IMR-90 (cell line): ENCODE results near the gene ERVH48-1. TPM values are rescaled to one million over a fixed set of nuclear protein-coding genes. Genes with fewer than 3 reads are reported as not detected.

ENCODE experiments used
- ATAC-seq: fragments of 200-7000 bp; cut with Tn5 transposase; 2 replicates; pipeline ENCODE4 v1.9.1; 2020; ENCODE audit warnings: low read depth, mild to moderate bottlenecking, moderate library complexity
- BruUV-seq: library from RNA; stranded (reverse); fragments of 400-500 nt; replicated peaks from 2 replicates; lab custom pipeline; 2021; lab: Mats Ljungman, UMichigan
- CTCF ChIA-PET: fragments of 300-600 bp; formaldehyde crosslinking; extraction: SDS; loops from one replicate; lab custom pipeline; 2021; ENCODE audit warnings: antibody characterized with exemption; lab: Yijun Ruan, JAX
- POLR2A ChIA-PET: fragments of 300-600 bp; sonication (Branson Sonifier 250); formaldehyde crosslinking; loops from one replicate; lab custom pipeline; 2022; ENCODE audit warnings: antibody characterized with exemption; ENCODE audit not compliant: unreplicated experiment; lab: Charles Lee
- DNase-seq: peaks from one replicate; pipeline ENCODE4 v3.0.0; 2013
- H2AFZ ChIP-seq: replicated peaks from 2 replicates; pipeline ENCODE3; 2013; ENCODE audit warnings: low read length, mild to moderate bottlenecking; ENCODE audit not compliant: poor library complexity
- H2AK5ac ChIP-seq: 2 replicates; pipeline ENCODE4 v1.6.1; 2013; ENCODE audit warnings: low read depth, low read length, inconsistent platforms
- H2AK9ac ChIP-seq: replicated peaks from 2 replicates; pipeline ENCODE3; 2013; ENCODE audit warnings: mild to moderate bottlenecking, low read depth, low read length, moderate library complexity; ENCODE audit not compliant: poor library complexity
- H2BK120ac ChIP-seq: 2 replicates; pipeline ENCODE4 v1.6.1; 2013; ENCODE audit warnings: low read depth, low read length, inconsistent platforms
- H2BK15ac ChIP-seq: 3 replicates; pipeline ENCODE4 v1.6.1; 2013; ENCODE audit warnings: low read depth, low read length, inconsistent platforms
- H2BK20ac ChIP-seq: 2 replicates; pipeline ENCODE4 v1.6.1; 2013; ENCODE audit warnings: low read depth, mild to moderate bottlenecking, inconsistent platforms, low read length, moderate library complexity
- H2BK5ac ChIP-seq: 2 replicates; pipeline ENCODE4 v1.6.1; 2013; ENCODE audit warnings: mild to moderate bottlenecking, low read depth, low read length, inconsistent platforms; ENCODE audit not compliant: poor library complexity, severe bottlenecking
- H3K14ac ChIP-seq: replicated peaks from 2 replicates; pipeline ENCODE4 v1.6.1; 2013; ENCODE audit warnings: low read depth, low read length, inconsistent platforms
- H3K18ac ChIP-seq: 2 replicates; pipeline ENCODE4 v1.6.1; 2013; ENCODE audit warnings: low read depth, low read length, control low read depth
- H3K23ac ChIP-seq: 2 replicates; pipeline ENCODE4 v1.6.1; 2013; ENCODE audit warnings: low read depth, low read length, inconsistent platforms
- H3K27ac ChIP-seq: 2 replicates; pipeline ENCODE4 v1.5.1; 2013; ENCODE audit warnings: mild to moderate bottlenecking, control low read depth, low read length; ENCODE audit not compliant: insufficient read depth
- H3K27me3 ChIP-seq: 2 replicates; pipeline ENCODE4 v1.6.1; 2013; ENCODE audit warnings: low read length; ENCODE audit not compliant: control insufficient read depth, insufficient read depth
- H3K36me3 ChIP-seq: 2 replicates; pipeline ENCODE4 v1.6.1; 2013; ENCODE audit warnings: low read length, mixed read lengths; ENCODE audit not compliant: control insufficient read depth, insufficient read depth
- H3K4ac ChIP-seq: 2 replicates; pipeline ENCODE4 v1.6.1; 2013; ENCODE audit warnings: low read depth, low read length, inconsistent platforms
- H3K4me1 ChIP-seq: 2 replicates; pipeline ENCODE4 v1.6.1; 2013; ENCODE audit warnings: low read length, mixed read lengths; ENCODE audit not compliant: control insufficient read depth, insufficient read depth
- H3K4me2 ChIP-seq: 2 replicates; pipeline ENCODE4 v1.6.1; 2013; ENCODE audit warnings: low read depth, mild to moderate bottlenecking, control low read depth, low read length, moderate library complexity
- H3K4me3 ChIP-seq: 2 replicates; pipeline ENCODE4 v1.5.1; 2013; ENCODE audit warnings: low read depth, mild to moderate bottlenecking, control low read depth, low read length, moderate library complexity; ENCODE audit not compliant: insufficient read depth
- H3K56ac ChIP-seq: 2 replicates; pipeline ENCODE4 v1.6.1; 2013; ENCODE audit warnings: low read length, inconsistent platforms; ENCODE audit not compliant: insufficient read depth; ENCODE audit errors: extremely low read depth
- H3K79me1 ChIP-seq, 2 experiments: 2 replicates each; pipeline ENCODE4 v1.6.1; 2013; ENCODE audit warnings: low read length in 2 of 2, inconsistent platforms in 1 of 2, low read depth in 1 of 2
- H3K9ac ChIP-seq: 2 replicates; pipeline ENCODE4 v1.6.1; 2013; ENCODE audit warnings: low read depth, low read length, control low read depth
- H3K9me1 ChIP-seq: 2 replicates; pipeline ENCODE4 v1.6.1; 2013; ENCODE audit warnings: low read length, inconsistent platforms; ENCODE audit not compliant: insufficient read depth
- H3K9me3 ChIP-seq: 2 replicates; pipeline ENCODE4 v1.6.1; 2013; ENCODE audit warnings: low read length; ENCODE audit not compliant: control insufficient read depth, insufficient read depth
- H4K20me1 ChIP-seq: 2 replicates; pipeline ENCODE4 v1.6.1; 2013; ENCODE audit warnings: low read length, inconsistent platforms; ENCODE audit not compliant: insufficient read depth
- H4K5ac ChIP-seq: 2 replicates; pipeline ENCODE4 v1.6.1; 2013; ENCODE audit warnings: mild to moderate bottlenecking, low read depth, low read length, control low read depth
- H4K8ac ChIP-seq, 2 experiments: 2 replicates each; pipeline ENCODE4 v1.6.1; 2013; ENCODE audit warnings: low read depth in 2 of 2, low read length in 2 of 2, control low read depth in 1 of 2, inconsistent platforms in 1 of 2
- H4K91ac ChIP-seq: 2 replicates; pipeline ENCODE4 v1.6.1; 2013; ENCODE audit warnings: low read depth, low read length, inconsistent platforms; ENCODE audit not compliant: insufficient read depth
- BHLHE40 ChIP-seq: fragments of 150-350 bp; IDR thresholded peaks from 2 replicates; pipeline ENCODE4 v1.6.1; 2016; ENCODE audit warnings: mild to moderate bottlenecking, low read depth, low read length
- FOS ChIP-seq: fragments of 150-350 bp; IDR thresholded peaks from 2 replicates; pipeline ENCODE4 v1.6.1; 2016; ENCODE audit warnings: low read depth, low read length
- MAFK ChIP-seq: IDR thresholded peaks from 2 replicates; pipeline ENCODE4 v1.6.1; 2012; ENCODE audit warnings: low read depth, low read length, improper control_type of control experiment
- MAZ ChIP-seq: IDR thresholded peaks from 2 replicates; pipeline ENCODE4 v1.6.1; 2012; ENCODE audit warnings: low read depth, mild to moderate bottlenecking, low read length, improper control_type of control experiment, moderate library complexity, borderline replicate concordance
- MXI1 ChIP-seq: IDR thresholded peaks from 2 replicates; pipeline ENCODE4 v1.6.1; 2012; ENCODE audit warnings: low read depth, mild to moderate bottlenecking, low read length, moderate library complexity, borderline replicate concordance
- NFE2L2 ChIP-seq: fragments of 150-350 bp; IDR thresholded peaks from 2 replicates; pipeline ENCODE4 v1.6.1; 2016; ENCODE audit warnings: low read depth, mild to moderate bottlenecking, low read length
- POLR2A ChIP-seq: IDR thresholded peaks from 2 replicates; pipeline ENCODE4 v1.6.1; 2012; ENCODE audit warnings: mild to moderate bottlenecking, low read depth, low read length
- RAD21 ChIP-seq: IDR thresholded peaks from 2 replicates; pipeline ENCODE4 v1.6.1; 2012; ENCODE audit warnings: low read length, improper control_type of control experiment
- RCOR1 ChIP-seq: IDR thresholded peaks from 2 replicates; pipeline ENCODE4 v1.6.1; 2012; ENCODE audit warnings: mild to moderate bottlenecking, low read length, improper control_type of control experiment; ENCODE audit not compliant: insufficient replicate concordance
- SMC3 ChIP-seq: fragments of 150-350 bp; IDR thresholded peaks from 2 replicates; pipeline ENCODE4 v1.6.1; 2016; ENCODE audit warnings: low read depth, mild to moderate bottlenecking, antibody characterized with exemption, low read length, moderate library complexity
- whole genome bisulfite sequencing, 2 experiments: methylation state at CpG; one replicate each; pipeline versions ENCODE4 v1.1.5 to v1.1.7; 2013; ENCODE audit warnings: missing lambda C conversion rate in 2 of 2; ENCODE audit not compliant: insufficient read length in 1 of 2; ENCODE audit errors: extremely low coverage in 2 of 2; 5-methylcytosine and 5-hydroxymethylcytosine counted together
- dilution Hi-C: fragments of 300-500 bp; cut with HindIII; formaldehyde crosslinking; loops from one replicate; pipeline ENCODE4 v1.14.3; 2018; ENCODE audit warnings: low sequenced_read_pairs; ENCODE audit not compliant: unreplicated experiment
- in situ Hi-C: fragments of 300-500 bp; cut with MboI; formaldehyde crosslinking; loops from 3 replicates; pipeline ENCODE4 v1.14.3; 2019; ENCODE audit warnings: low sequenced_read_pairs, inconsistent platforms, mixed read lengths
- intact Hi-C: fragments of 100-400 bp; cut with micrococcal nuclease; formaldehyde crosslinking; loops from 2 replicates; pipeline ENCODE4 v1.10.0; 2022
- polyA plus RNA-seq, 3 experiments: library from polyadenylated mRNA; depleted of rRNA; stranded (reverse); fragments of >200 nt; gene quantifications; 2 replicates each; pipeline ENCODE4 v1.2.3, GENCODE V29; 2012; ENCODE audit warnings: low replicate concordance in 1 of 3
- total RNA-seq: library from RNA; depleted of rRNA; stranded (reverse); fragments of >200 nt; gene quantifications from 2 replicates; pipeline ENCODE4 v1.2.3, GENCODE V29; 2012
- TF ChIP-seq, protein P1 (sequence below): fragments of 150-350 bp; IDR thresholded peaks from 2 replicates; pipeline ENCODE4 v1.6.1; 2017; ENCODE audit warnings: mild to moderate bottlenecking, antibody characterized with exemption, low read length, low read depth
- TF ChIP-seq, protein P2 (sequence below): fragments of 150-350 bp; IDR thresholded peaks from 2 replicates; pipeline ENCODE4 v1.6.1; 2016; ENCODE audit warnings: low read depth, mild to moderate bottlenecking, low read length, moderate library complexity, borderline replicate concordance

Gene ERVH48-1
- total and polyA plus RNA-seq, 2 of the 4 experiments (the other 2 are of a cell fraction): under 0.01 TPM; not detected in 1

DNA sequence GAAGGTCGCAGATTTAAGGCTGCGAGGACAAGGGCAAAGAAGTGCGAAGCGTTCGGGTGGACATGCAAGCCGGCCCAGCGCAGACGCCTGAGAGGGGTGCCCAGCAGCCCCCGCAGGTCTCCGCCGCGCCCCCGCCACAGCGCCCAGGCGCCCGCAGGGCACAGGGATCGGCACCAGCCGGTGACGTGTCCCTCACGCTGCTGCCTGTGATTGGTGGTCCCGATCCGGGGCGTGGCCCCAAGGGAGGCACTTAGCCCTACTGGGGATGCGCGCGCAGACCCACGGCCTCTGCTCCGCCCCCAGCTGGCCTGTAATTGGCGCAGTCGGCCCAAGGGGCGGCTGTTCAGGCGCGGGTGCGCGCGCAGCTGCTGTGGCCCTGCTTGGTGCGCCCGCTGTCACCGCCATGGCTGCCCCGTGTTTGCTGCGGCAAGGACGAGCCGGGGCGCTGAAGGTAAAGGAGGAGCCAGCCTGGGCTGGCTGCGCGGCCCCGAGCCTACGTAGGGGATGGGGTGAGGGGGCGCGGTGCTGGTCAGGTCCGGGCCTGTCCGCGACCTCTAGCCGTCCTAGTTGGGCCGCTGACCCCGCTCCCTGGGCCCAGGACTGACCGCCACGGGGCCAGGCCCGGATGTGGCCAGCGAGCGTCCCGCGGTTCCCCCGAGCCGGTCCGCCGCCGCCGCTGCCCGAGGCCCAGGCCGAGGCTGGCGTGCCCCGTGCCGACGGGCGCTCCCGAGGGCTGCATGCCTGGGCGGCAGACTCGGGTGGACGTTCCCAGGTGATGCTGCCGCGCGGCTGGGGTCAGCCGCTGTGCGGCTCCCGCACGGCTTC is 32.3 kb downstream of the ERVH48-1 start, which contains the start of gene NDUFV3:
TSS of gene NDUFV3 (plus strand) at position 379 of the 825 bp plus-strand sequence. CDS start at position 404, 25 bp downstream.
- peaks cover 4% of the 10 kb centered on the region for H3K4me1 ChIP-seq
- ATAC-seq (peak; percentile 97), DNase-seq (peak; percentile 96)
- in situ Hi-C loops: no loop called here
- H2BK5ac ChIP-seq: peak within 1 kb of the TSS; percentile 79
- H4K91ac ChIP-seq: peak within 1 kb of the TSS; percentile 87
- H4K8ac ChIP-seq: peak within 1 kb of the TSS; percentile 93 to 97
- peak within 1 kb of the TSS; percentile 41 for H2BK120ac ChIP-seq
- H3K9me3 ChIP-seq: no peaks in the 10 kb centered on the region
- intact Hi-C loops: no loop called here
- peaks cover 6% of the 10 kb centered on the region for H4K20me1 ChIP-seq
- H3K23ac ChIP-seq: peak within 1 kb of the TSS; percentile 96
- H3K18ac ChIP-seq: peak within 1 kb of the TSS; percentile 47
- peak within 1 kb of the TSS; percentile 79 for H3K4ac ChIP-seq
- peak within 1 kb of the TSS; percentile 81 for H3K27ac ChIP-seq
- peak within 1 kb of the TSS; percentile 97 for H2AFZ ChIP-seq
- CTCF ChIA-PET: interaction anchor here (1.1 kb wide), 1 partner anchor 21 kb away, joined by 3 read pairs; no protein-coding TSS in a partner anchor
- H3K9me1 ChIP-seq: peaks cover 5% of the 10 kb centered on the region; the same call in 1 of the 2 replicates
- H3K36me3 ChIP-seq: peaks cover 6% of the 10 kb centered on the region
- no peak for TF ChIP-seq MAFK
- TF ChIP-seq, protein P1, sequence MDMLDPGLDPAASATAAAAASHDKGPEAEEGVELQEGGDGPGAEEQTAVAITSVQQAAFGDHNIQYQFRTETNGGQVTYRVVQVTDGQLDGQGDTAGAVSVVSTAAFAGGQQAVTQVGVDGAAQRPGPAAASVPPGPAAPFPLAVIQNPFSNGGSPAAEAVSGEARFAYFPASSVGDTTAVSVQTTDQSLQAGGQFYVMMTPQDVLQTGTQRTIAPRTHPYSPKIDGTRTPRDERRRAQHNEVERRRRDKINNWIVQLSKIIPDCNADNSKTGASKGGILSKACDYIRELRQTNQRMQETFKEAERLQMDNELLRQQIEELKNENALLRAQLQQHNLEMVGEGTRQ: peak; percentile 50; the same call in 1 of the 2 replicates
- TF ChIP-seq BHLHE40: 0 out of 2 replicates have a peak, but pooled peaks have one; percentile 16
- TF ChIP-seq MXI1: peak; percentile 92
- TF ChIP-seq MAZ: 0 out of 2 replicates have a peak, but pooled peaks have one; percentile 62
- no peak for TF ChIP-seq RCOR1
- no peak for TF ChIP-seq RAD21
- TF ChIP-seq, protein P2, sequence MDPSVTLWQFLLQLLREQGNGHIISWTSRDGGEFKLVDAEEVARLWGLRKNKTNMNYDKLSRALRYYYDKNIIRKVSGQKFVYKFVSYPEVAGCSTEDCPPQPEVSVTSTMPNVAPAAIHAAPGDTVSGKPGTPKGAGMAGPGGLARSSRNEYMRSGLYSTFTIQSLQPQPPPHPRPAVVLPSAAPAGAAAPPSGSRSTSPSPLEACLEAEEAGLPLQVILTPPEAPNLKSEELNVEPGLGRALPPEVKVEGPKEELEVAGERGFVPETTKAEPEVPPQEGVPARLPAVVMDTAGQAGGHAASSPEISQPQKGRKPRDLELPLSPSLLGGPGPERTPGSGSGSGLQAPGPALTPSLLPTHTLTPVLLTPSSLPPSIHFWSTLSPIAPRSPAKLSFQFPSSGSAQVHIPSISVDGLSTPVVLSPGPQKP: no peak
- TF ChIP-seq NFE2L2: no peak
- TF ChIP-seq SMC3: no peak
- peak; percentile 87 for TF ChIP-seq POLR2A
- no peak for TF ChIP-seq FOS
- POLR2A ChIA-PET: no interaction called here
- 0% methylated on average over 45 of the region's 87 CpGs; no CpG with 5 or more reads in 1 of the 2 experiments for WGBS, 2 experiments
- H3K4me2 ChIP-seq: peak within 1 kb of the TSS; percentile 95
- dilution Hi-C loops: no loop called here
- peaks cover 14 to 28% of the 10 kb centered on the region in 2 experiments for H3K79me1 ChIP-seq
- H4K5ac ChIP-seq: peak within 1 kb of the TSS; percentile 90
- BruUV-seq: no TSS peak
- H3K4me3 ChIP-seq: peak within 1 kb of the TSS; percentile 73
- H2BK15ac ChIP-seq: no peak within 1 kb of the TSS; the same call in 2 of the 3 replicates
- H3K56ac ChIP-seq: peak within 1 kb of the TSS; percentile 78
- no peaks in the 10 kb centered on the region for H3K27me3 ChIP-seq
- peak within 1 kb of the TSS; percentile 84 for H3K9ac ChIP-seq
- peak within 1 kb of the TSS; percentile 96 for H2AK9ac ChIP-seq
- no peak within 1 kb of the TSS for H2BK20ac ChIP-seq
- peak within 1 kb of the TSS; percentile 81 for H2AK5ac ChIP-seq
- H3K14ac ChIP-seq: peak within 1 kb of the TSS; percentile 97
